Psoas muscle (tissue), 8 donors: ENCODE measurements around the gene ANKH. TPM values are rescaled to one million over a fixed set of nuclear protein-coding genes. Genes with fewer than 3 reads are reported as not detected.

Experiments used
- ATAC-seq, 4 donors: fragments of 200-7000 bp; cut with Tn5 transposase; one replicate each; pipeline ENCODE4 v1.9.1; 2020; ENCODE audit warnings: moderate library complexity in 3 of 4, mild to moderate bottlenecking in 2 of 4
- DNase-seq, 2 donors: peaks; one replicate each; pipeline ENCODE4 v3.0.0-alpha.2; 2020
- H3K27ac ChIP-seq: fragments of 200-600 bp; one replicate; pipeline ENCODE4 v1.8.0; 2022
- H3K27me3 ChIP-seq, 3 donors: fragments of 200-600 bp in 1 of 3; one replicate each; pipeline versions ENCODE4 v1.6.1 to v1.8.0; 2013 to 2022; ENCODE audit warnings: low read length in 2 of 3, mild to moderate bottlenecking in 2 of 3, moderate library complexity in 1 of 3; ENCODE audit not compliant: insufficient read depth in 3 of 3
- H3K36me3 ChIP-seq, 2 donors: fragments of 200-600 bp in 1 of 2; one replicate each; pipeline versions ENCODE4 v1.6.1 to v1.8.0; 2013 to 2022; ENCODE audit warnings: low read depth in 1 of 2, mild to moderate bottlenecking in 1 of 2, moderate library complexity in 1 of 2; ENCODE audit not compliant: insufficient read depth in 1 of 2
- H3K4me1 ChIP-seq: fragments of 200-600 bp; one replicate; pipeline ENCODE4 v1.8.0; 2022
- H3K4me3 ChIP-seq: fragments of 200-600 bp; one replicate; pipeline ENCODE4 v1.8.0; 2022; ENCODE audit warnings: mild to moderate bottlenecking
- H3K9me3 ChIP-seq: fragments of 200-600 bp; one replicate; pipeline ENCODE4 v1.8.0; 2022
- WGBS, 3 donors: extraction: QIAGEN DNeasy Blood & Tissue Kit; methylation state at CpG; one replicate each; pipeline versions ENCODE4 v1.1.6 to v1.1.7; 2013; 5-methylcytosine and 5-hydroxymethylcytosine counted together
- intact Hi-C, 2 donors: fragments of 100-400 bp; cut with DNase I; formaldehyde crosslinking; loops; one replicate each; pipeline versions ENCODE4 v1.11.0 to v1.14.2; 2022
- polyA plus RNA-seq, 3 donors: library from polyadenylated mRNA; stranded (reverse); fragments of 200-250 nt; gene quantifications; one replicate each; pipeline ENCODE4 v1.2.3, GENCODE V29; 2013
- total RNA-seq, 4 donors: library from RNA; stranded (reverse); fragmentation: NEBNext Ultra II Directional in 2 of 4; extraction: Animal tissue kit (Norgen Biotek cat#: 25700) in 2 of 4; gene quantifications; one replicate each; pipeline versions ENCODE4 v1.2.1 to v1.2.4, GENCODE V29; 2021 to 2023
- TF ChIP-seq, protein P1 (sequence below): fragments of 200-600 bp; IDR thresholded peaks from one replicate; pipeline ENCODE4 v1.8.0; 2022; ENCODE audit warnings: antibody characterized with exemption
- donor health status: healthy with polysubstance abuse.
- donor health status: DM: no; HTN: no; CAD: no; lungs with moderate emphysema.
- donor health status: Bipolar disorder and iron deficiency.
- donor health status: healthy.
- donor health status: DM: yes; HTN: yes; CAD: no.
- donor health status: DM: no; HTN: no; CAD: no.
- donor health status: DM: no; HTN: no; CAD: no.
- donor health status: DM: yes; HTN: yes; CAD: no.

Gene ANKH
- total and polyA plus RNA-seq, 7 donors = 24.0 to 92.8 (median 63.0) TPM

GRCh38 chr5:14816374-14816998 lies 55.1 kb downstream of the ANKH start:
- TF ChIP-seq, protein P1, sequence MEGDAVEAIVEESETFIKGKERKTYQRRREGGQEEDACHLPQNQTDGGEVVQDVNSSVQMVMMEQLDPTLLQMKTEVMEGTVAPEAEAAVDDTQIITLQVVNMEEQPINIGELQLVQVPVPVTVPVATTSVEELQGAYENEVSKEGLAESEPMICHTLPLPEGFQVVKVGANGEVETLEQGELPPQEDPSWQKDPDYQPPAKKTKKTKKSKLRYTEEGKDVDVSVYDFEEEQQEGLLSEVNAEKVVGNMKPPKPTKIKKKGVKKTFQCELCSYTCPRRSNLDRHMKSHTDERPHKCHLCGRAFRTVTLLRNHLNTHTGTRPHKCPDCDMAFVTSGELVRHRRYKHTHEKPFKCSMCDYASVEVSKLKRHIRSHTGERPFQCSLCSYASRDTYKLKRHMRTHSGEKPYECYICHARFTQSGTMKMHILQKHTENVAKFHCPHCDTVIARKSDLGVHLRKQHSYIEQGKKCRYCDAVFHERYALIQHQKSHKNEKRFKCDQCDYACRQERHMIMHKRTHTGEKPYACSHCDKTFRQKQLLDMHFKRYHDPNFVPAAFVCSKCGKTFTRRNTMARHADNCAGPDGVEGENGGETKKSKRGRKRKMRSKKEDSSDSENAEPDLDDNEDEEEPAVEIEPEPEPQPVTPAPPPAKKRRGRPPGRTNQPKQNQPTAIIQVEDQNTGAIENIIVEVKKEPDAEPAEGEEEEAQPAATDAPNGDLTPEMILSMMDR = no peak
- Histone ChIP-seq H3K9me3 (no peaks in the 10 kb centered on the region), H3K36me3 (no peaks in the 10 kb centered on the region), H3K27ac (peak overlapping the region; percentile 34), H3K4me3 (no peak overlapping the region), H3K27me3 (no peaks in the 10 kb centered on the region), H3K4me1 (peaks cover 55% of the 10 kb centered on the region)
- WGBS, 3 donors = 47 to 64% (median 54%) methylated on average over 11 of the region's 11 CpGs
- peak in 2 of 4 donors; percentile 11 to 29 for ATAC-seq
- intact Hi-C loops = loop anchor here (5.0 kb wide), 2 partner anchors 46 to 89 kb away; no protein-coding TSS in a partner anchor
- DNase-seq = no peak

- no peaks in the 10 kb centered on the region for H3K27me3 ChIP-seq
- 67 to 76% (median 75%) methylated on average over 3 of the region's 3 CpGs for WGBS, 3 donors
- no peak for DNase-seq
- TF ChIP-seq, protein P1 = no peak
- no peak overlapping the region for H3K27ac ChIP-seq
- no peak for ATAC-seq
- H3K9me3 ChIP-seq = no peaks in the 10 kb centered on the region
- intact Hi-C loops = no loop called here
- H3K36me3 ChIP-seq = no peaks in the 10 kb centered on the region
- no peak overlapping the region for H3K4me3 ChIP-seq
- H3K4me1 ChIP-seq = peaks cover 55% of the 10 kb centered on the region
These were observed 57.8 kb downstream of the ANKH start for GRCh38 chr5:14813747-14814146.

GRCh38 chr5:14812166-14812565 lies 59.4 kb downstream of the ANKH start:
- WGBS, 3 donors = 47 to 90% (median 64%) methylated on average over 5 of the region's 5 CpGs
- H3K27ac ChIP-seq = peak overlapping the region; percentile 60
- TF ChIP-seq, protein P1 = no peak
- intact Hi-C loops = no loop called here
- DNase-seq = no peak
- no peaks in the 10 kb centered on the region for H3K9me3 ChIP-seq
- H3K27me3 ChIP-seq = no peaks in the 10 kb centered on the region
- H3K36me3 ChIP-seq = no peaks in the 10 kb centered on the region
- peaks cover 55% of the 10 kb centered on the region for H3K4me1 ChIP-seq
- H3K4me3 ChIP-seq = no peak overlapping the region
- ATAC-seq = peak in 3 of 4 donors; percentile 39 to 57 (median 40)

DNA sequence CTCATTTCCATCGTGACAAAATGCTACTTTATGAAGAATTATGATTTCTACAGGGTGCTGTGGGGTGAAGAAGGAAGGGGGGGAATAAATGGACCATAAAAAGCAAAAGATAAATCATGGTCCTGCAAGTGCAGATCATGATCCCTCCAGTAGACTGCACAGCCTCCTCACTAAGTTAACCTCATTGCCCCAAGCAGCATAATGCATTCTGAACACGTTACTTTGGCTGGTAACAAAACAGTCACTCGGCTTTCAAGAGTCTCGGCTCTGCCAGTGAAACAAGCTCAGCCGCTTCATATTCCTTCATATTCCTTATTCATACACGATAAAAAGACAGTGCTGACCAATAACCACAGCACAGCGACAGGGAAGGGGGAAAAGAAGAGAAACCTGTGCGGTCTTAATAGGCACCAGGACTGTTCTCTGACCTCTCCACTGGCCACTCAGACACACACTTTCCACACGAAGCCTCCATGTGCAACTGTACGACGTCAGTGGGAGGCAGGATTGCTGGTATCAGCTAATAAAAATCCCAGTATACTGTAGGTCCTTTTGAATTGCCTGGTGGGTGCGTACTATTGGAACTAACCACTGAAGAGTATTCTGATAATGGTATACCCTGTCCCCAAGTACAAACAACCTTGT lies 60.5 kb downstream of the ANKH start:
- Histone ChIP-seq H3K4me1 (peaks cover 60% of the 10 kb centered on the region), H3K9me3 (no peaks in the 10 kb centered on the region), H3K27me3 (no peaks in the 10 kb centered on the region), H3K27ac (peak overlapping the region; percentile 60), H3K4me3 (peak overlapping the region; percentile 13), H3K36me3 (no peaks in the 10 kb centered on the region)
- no peak for DNase-seq
- TF ChIP-seq, protein P1 = no peak
- WGBS, 3 donors = 56 to 76% (median 64%) methylated on average over 12 of the region's 12 CpGs
- intact Hi-C loops = no loop called here
- peak; percentile 34 to 68 (median 58) for ATAC-seq
